Testis (tissue), 3 donors: ENCODE data around the gene ZBTB18. TPM values are rescaled to one million over a fixed set of nuclear protein-coding genes. Genes with fewer than 3 reads are reported as not detected.

ENCODE experiments used
- DNase-seq: peaks from one replicate; pipeline ENCODE4 v3.0.0-alpha.2; 2019
- H3K27ac ChIP-seq, 2 donors: fragments of 200-600 bp; sonication (generic); one replicate each; pipeline ENCODE4 v1.5.1; 2019
- H3K27me3 ChIP-seq: fragments of 200-600 bp; sonication (generic); one replicate; pipeline ENCODE4 v1.5.1; 2019
- H3K36me3 ChIP-seq: fragments of 200-600 bp; sonication (generic); one replicate; pipeline ENCODE4 v1.5.1; 2017; ENCODE audit warnings: low read depth; ENCODE audit errors: missing control alignments
- H3K4me1 ChIP-seq: fragments of 200-600 bp; sonication (generic); one replicate; pipeline ENCODE4 v1.5.1; 2019
- H3K4me3 ChIP-seq, 2 donors: fragments of 200-600 bp; sonication (generic); one replicate each; pipeline ENCODE4 v1.5.1; 2017 to 2019
- H3K9me3 ChIP-seq: fragments of 200-600 bp; sonication (generic); one replicate; pipeline ENCODE4 v1.5.1; 2017
- CTCF ChIP-seq, 3 experiments: fragments of 450-650 bp in 2 of 3; fragments of 200-600 bp in 1 of 3; sonication (generic) in 1 of 3; IDR thresholded peaks; one replicate each; pipeline ENCODE4 v1.5.1; 2016 to 2019; ENCODE audit warnings: antibody characterized with exemption in 3 of 3, mild to moderate bottlenecking in 2 of 3, moderate library complexity in 1 of 3
- POLR2A ChIP-seq: fragments of 450-650 bp; IDR thresholded peaks from one replicate; pipeline ENCODE4 v1.6.1; 2017; ENCODE audit warnings: antibody characterized with exemption, mild to moderate bottlenecking, moderate library complexity
- WGBS, 2 donors: methylation state at CpG; one replicate each; pipeline ENCODE4 v1.1.5; 2018; 5-methylcytosine and 5-hydroxymethylcytosine counted together
- intact Hi-C: fragments of 100-400 bp; cut with DNase I; formaldehyde crosslinking; loops from one replicate; pipeline ENCODE4 v1.15.1; 2023; ENCODE audit warnings: low total_unique reads
- polyA plus RNA-seq: library from polyadenylated mRNA; stranded (reverse); fragments of 350-450 nt; fragmentation: Illumina TruSeq; extraction: RNeasy Lipid Tissue Mini Kit (QIAGEN cat#74804); gene quantifications from one replicate; pipeline ENCODE4 v1.2.3, GENCODE V29; 2014; ENCODE audit warnings: low read depth, low replicate concordance; ENCODE audit not compliant: insufficient read depth
- total RNA-seq, 2 donors: library from RNA; depleted of rRNA; stranded (reverse); fragments of >200 nt; gene quantifications; one replicate each; pipeline ENCODE4 v1.2.3, GENCODE V29; 2016

ZBTB18 gene
- total and polyA plus RNA-seq, 3 donors from 2014 or later = 45.0 to 61.9 (median 54.3) TPM

GRCh38 chr1:244030481-244031040 is 20.5 kb upstream of the ZBTB18 start:
- H3K4me3 ChIP-seq = no peak overlapping the region
- no peaks in the 10 kb centered on the region for H3K9me3 ChIP-seq
- 93% methylated on average over 13 of the region's 13 CpGs for WGBS, 2 donors
- no peak for DNase-seq
- TF ChIP-seq CTCF (IDR thresholded peaks at IDR 0.05) (no peak), POLR2A (no peak)
- H3K36me3 ChIP-seq = no peaks in the 10 kb centered on the region
- intact Hi-C loops = no loop called here
- no peaks in the 10 kb centered on the region for H3K4me1 ChIP-seq
- H3K27ac ChIP-seq = no peak overlapping the region
- H3K27me3 ChIP-seq = no peaks in the 10 kb centered on the region

DNA sequence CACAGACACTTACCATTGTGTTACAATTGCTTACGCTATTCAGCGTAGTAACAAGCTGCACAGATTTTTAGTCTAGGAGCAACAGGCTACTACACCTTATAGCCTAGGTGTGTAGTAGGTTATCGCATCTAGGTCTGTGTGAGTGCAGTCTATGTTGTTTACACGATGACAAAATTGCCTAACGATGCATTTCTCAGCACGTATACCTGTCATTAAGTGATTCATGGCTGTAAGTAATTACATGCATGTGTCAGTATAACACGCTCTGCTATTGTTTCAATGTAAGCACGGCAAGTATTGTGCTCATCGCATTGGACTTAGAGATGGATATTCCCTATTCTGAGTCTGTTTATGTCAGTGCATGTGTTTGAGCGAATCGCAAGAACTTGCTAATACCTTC is 15.7 kb upstream of the ZBTB18 start:
- 84 to 87% methylated on average over 11 of the region's 11 CpGs for WGBS, 2 donors
- TF ChIP-seq POLR2A = no peak
- no peak for TF ChIP-seq CTCF (IDR thresholded peaks at IDR 0.05)
- intact Hi-C loops = no loop called here
- H3K4me3 ChIP-seq = no peak overlapping the region
- no peak for DNase-seq
- peaks cover 9% of the 10 kb centered on the region for H3K4me1 ChIP-seq
- H3K9me3 ChIP-seq = no peaks in the 10 kb centered on the region
- no peaks in the 10 kb centered on the region for H3K36me3 ChIP-seq
- no peaks in the 10 kb centered on the region for H3K27me3 ChIP-seq
- H3K27ac ChIP-seq = no peak overlapping the region

DNA sequence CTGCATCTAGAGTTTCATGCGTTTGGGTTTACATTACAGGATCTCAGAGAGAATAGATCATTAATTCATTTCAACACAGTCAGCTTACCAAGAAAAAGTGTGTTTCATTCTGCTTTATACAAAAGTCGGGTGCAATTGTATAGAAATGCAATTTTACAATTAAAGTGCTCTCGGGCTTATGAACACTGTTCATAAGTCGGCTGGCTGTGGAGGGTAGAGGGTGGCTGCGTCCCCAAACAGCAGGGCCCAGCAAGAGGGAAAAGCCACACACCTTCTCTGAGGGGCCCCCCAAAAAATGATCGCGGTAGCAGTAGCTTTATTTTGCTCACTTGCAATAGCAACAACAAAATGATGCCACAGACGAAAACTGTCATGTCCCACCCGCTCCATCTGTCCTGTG is 13.8 kb upstream of the ZBTB18 start:
- no peak for TF ChIP-seq POLR2A
- no peak for TF ChIP-seq CTCF (IDR thresholded peaks at IDR 0.05)
- no peak overlapping the region for H3K27ac ChIP-seq
- H3K4me1 ChIP-seq = peaks cover 9% of the 10 kb centered on the region
- no peaks in the 10 kb centered on the region for H3K27me3 ChIP-seq
- no peak overlapping the region for H3K4me3 ChIP-seq
- intact Hi-C loops = no loop called here
- no peak for DNase-seq
- WGBS, 2 donors = 75 to 77% methylated on average over 9 of the region's 9 CpGs
- no peaks in the 10 kb centered on the region for H3K36me3 ChIP-seq
- no peaks in the 10 kb centered on the region for H3K9me3 ChIP-seq

GRCh38 chr1:244041466-244042120 is 9.5 kb upstream of the ZBTB18 start:
- H3K4me1 ChIP-seq = peaks cover 5% of the 10 kb centered on the region
- TF ChIP-seq POLR2A = no peak
- no peak for TF ChIP-seq CTCF (IDR thresholded peaks at IDR 0.05)
- no peaks in the 10 kb centered on the region for H3K27me3 ChIP-seq
- no peaks in the 10 kb centered on the region for H3K9me3 ChIP-seq
- H3K36me3 ChIP-seq = no peaks in the 10 kb centered on the region
- H3K27ac ChIP-seq = no peak overlapping the region
- DNase-seq = no peak
- 87 to 88% methylated on average over 4 of the region's 4 CpGs for WGBS, 2 donors
- intact Hi-C loops = no loop called here
- no peak overlapping the region for H3K4me3 ChIP-seq

DNA sequence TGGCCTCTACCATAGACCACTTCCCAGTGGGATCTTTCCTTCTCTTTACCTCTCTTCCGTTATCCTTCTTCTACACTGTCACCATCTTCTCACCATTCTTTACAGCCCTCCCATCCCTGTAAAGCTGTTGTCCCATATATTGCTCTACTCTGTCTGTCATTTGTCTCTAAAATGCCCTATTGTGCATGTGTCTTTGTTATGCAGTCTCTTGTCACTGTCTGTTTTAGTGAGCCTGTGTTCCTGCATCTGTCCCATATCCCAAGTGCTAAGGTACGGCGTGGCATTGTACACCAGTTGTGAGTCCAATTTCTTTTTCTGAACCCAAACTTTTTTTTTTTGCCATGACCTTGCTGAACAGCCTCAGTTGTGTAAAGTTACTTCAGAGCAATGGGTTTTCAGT is 8.8 kb upstream of the ZBTB18 start:
- no peak overlapping the region for H3K27ac ChIP-seq
- WGBS, 2 donors = 97% methylated on average over 3 of the region's 3 CpGs
- H3K27me3 ChIP-seq = no peaks in the 10 kb centered on the region
- peaks cover 7% of the 10 kb centered on the region for H3K4me1 ChIP-seq
- no peak overlapping the region for H3K4me3 ChIP-seq
- intact Hi-C loops = no loop called here
- H3K36me3 ChIP-seq = no peaks in the 10 kb centered on the region
- no peak for TF ChIP-seq CTCF (IDR thresholded peaks at IDR 0.05)
- TF ChIP-seq POLR2A = no peak
- DNase-seq = no peak
- H3K9me3 ChIP-seq = no peaks in the 10 kb centered on the region
